Keratinocyte (primary cell): Measurements from ENCODE around the gene RIF1. TPM values are rescaled to one million over a fixed set of nuclear protein-coding genes. Genes with fewer than 3 reads are reported as not detected.

ENCODE experiments used
- DNase-seq: peaks from one replicate; pipeline ENCODE4 v3.0.0-alpha.2; 2011; ENCODE audit warnings: low read depth, missing footprints, low spot score
- FAIRE-seq: peaks from 2 replicates; lab custom pipeline; 2011; peaks lifted over from hg19 to GRCh38; lab: Jason Lieb, UNC
- H2AFZ ChIP-seq: 2 replicates; pipeline ENCODE4 v1.6.0; 2012; ENCODE audit warnings: low read length, control low read depth, inconsistent platforms; ENCODE audit not compliant: control insufficient read depth
- H3K27ac ChIP-seq: 2 replicates; pipeline ENCODE4 v1.5.1; 2011; ENCODE audit warnings: low read length; ENCODE audit not compliant: control insufficient read depth, insufficient read depth
- H3K27me3 ChIP-seq: 3 replicates; pipeline ENCODE4 v1.6.0; 2011; ENCODE audit warnings: low read length; ENCODE audit not compliant: control insufficient read depth, insufficient read depth; ENCODE audit errors: extremely low read depth
- H3K36me3 ChIP-seq, 2 experiments: 2 replicates in 1 of 2; 3 replicates in 1 of 2; pipeline ENCODE4 v1.5.1; 2011; ENCODE audit warnings: low read length in 2 of 2, mild to moderate bottlenecking in 1 of 2; ENCODE audit not compliant: control insufficient read depth in 2 of 2, insufficient read depth in 2 of 2; ENCODE audit errors: extremely low read depth in 1 of 2
- H3K4me1 ChIP-seq: 3 replicates; pipeline ENCODE4 v1.5.1; 2011; ENCODE audit warnings: low read length; ENCODE audit not compliant: control insufficient read depth, insufficient read depth; ENCODE audit errors: extremely low read depth
- H3K4me2 ChIP-seq: 3 replicates; pipeline ENCODE4 v1.6.0; 2011; ENCODE audit warnings: low read depth, low read length; ENCODE audit not compliant: control insufficient read depth, insufficient read depth; ENCODE audit errors: extremely low read depth
- H3K4me3 ChIP-seq, 3 experiments: fragments of 200-600 bp in 1 of 3; sonication (generic) in 1 of 3; 2 replicates in 2 of 3; 3 replicates in 1 of 3; pipeline ENCODE4 v1.5.1; 2011 to 2016; ENCODE audit warnings: low read length in 3 of 3, mild to moderate bottlenecking in 3 of 3, control low read depth in 2 of 3, inconsistent platforms in 1 of 3, low read depth in 1 of 3, mixed read lengths in 1 of 3, mixed run types in 1 of 3, moderate library complexity in 1 of 3; ENCODE audit not compliant: control insufficient read depth in 2 of 3, insufficient read depth in 2 of 3; ENCODE audit errors: extremely low read depth in 1 of 3
- H3K79me2 ChIP-seq: 2 replicates; pipeline ENCODE4 v1.6.0; 2012; ENCODE audit warnings: low read length; ENCODE audit not compliant: control insufficient read depth, insufficient read depth
- H3K9ac ChIP-seq: 3 replicates; pipeline ENCODE4 v1.6.0; 2011; ENCODE audit warnings: low read length; ENCODE audit not compliant: control insufficient read depth, insufficient read depth; ENCODE audit errors: extremely low read depth
- H3K9me1 ChIP-seq: 3 replicates; pipeline ENCODE4 v1.6.0; 2011; ENCODE audit warnings: low read length; ENCODE audit not compliant: control insufficient read depth, insufficient read depth; ENCODE audit errors: extremely low read depth
- H3K9me3 ChIP-seq: 2 replicates; pipeline ENCODE4 v1.5.1; 2012; ENCODE audit warnings: low read depth, low read length; ENCODE audit not compliant: control insufficient read depth
- H4K20me1 ChIP-seq: 3 replicates; pipeline ENCODE4 v1.6.0; 2011; ENCODE audit warnings: low read length; ENCODE audit not compliant: control insufficient read depth, insufficient read depth; ENCODE audit errors: extremely low read depth
- CTCF ChIP-seq, 3 experiments: IDR thresholded peaks in 1 of 3; conservative IDR thresholded peaks in 1 of 3; optimal IDR thresholded peaks in 1 of 3; 2 replicates in 2 of 3; 3 replicates in 1 of 3; pipeline versions ENCODE3 to v1.5.1; 2011; ENCODE audit warnings: low read length in 3 of 3, mild to moderate bottlenecking in 3 of 3, moderate library complexity in 2 of 3, control low read depth in 1 of 3, inconsistent platforms in 1 of 3; ENCODE audit not compliant: insufficient read depth in 2 of 3; ENCODE audit errors: extremely low read depth in 1 of 3
- EZH2 ChIP-seq: IDR thresholded peaks from one replicate; pipeline ENCODE4 v1.6.1; 2012; ENCODE audit warnings: inconsistent platforms, mild to moderate bottlenecking, low read length, moderate library complexity
- dilution Hi-C: fragments of 300-500 bp; cut with MboI; formaldehyde crosslinking; loops from one replicate; pipeline ENCODE4 v1.7.0; 2020; ENCODE audit warnings: low sequenced_read_pairs; ENCODE audit not compliant: extremely low pct_ligation_motif_present
- polyA plus RNA-seq, 5 experiments: library from polyadenylated mRNA; depleted of rRNA in 3 of 5; stranded (reverse) in 3 of 5; stranded (forward) in 1 of 5; unstranded in 1 of 5; fragments of >200 nt; gene quantifications; 1 replicate in 1 of 5; 2 replicates in 3 of 5; 3 replicates in 1 of 5; pipeline versions ENCODE4 v1.2.1 to v1.2.3, GENCODE V29; 2011 to 2012; ENCODE audit warnings: missing spikeins in 2 of 5, low read depth in 1 of 5, low replicate concordance in 1 of 5

RIF1 gene
- polyA plus RNA-seq, 1 donor (not counting 4 experiments of a cell fraction or from before 2014, with no cell fraction given), result 11.5 TPM

- no peak overlapping the region for H2AFZ ChIP-seq
- no peak for TF ChIP-seq CTCF (optimal IDR thresholded peaks at IDR 0.05 in 1 of 3, IDR thresholded peaks at IDR 0.05 in 1 of 3, conservative IDR thresholded peaks at IDR 0.05 in 1 of 3; ENCODE audit: extremely low read depth in 1 of 3, insufficient read depth in 2 of 3, low read length in 3 of 3)
- TF ChIP-seq EZH2, result no peak
- dilution Hi-C loops, result no loop called here
- FAIRE-seq, result no peak
- no peak overlapping the region for H3K27ac ChIP-seq
- H3K27me3 ChIP-seq, result no peaks in the 10 kb centered on the region
- H3K79me2 ChIP-seq, result no peaks in the 10 kb centered on the region
- no peak for DNase-seq
- no peak overlapping the region for H3K9ac ChIP-seq
- no peaks in the 10 kb centered on the region for H3K9me1 ChIP-seq
- H3K4me3 ChIP-seq, result no peak overlapping the region
- H3K4me2 ChIP-seq, result no peak overlapping the region
- no peaks in the 10 kb centered on the region for H4K20me1 ChIP-seq
- H3K4me1 ChIP-seq, result no peaks in the 10 kb centered on the region
- peaks cover 9 to 30% of the 10 kb centered on the region in 2 experiments for H3K36me3 ChIP-seq
- no peaks in the 10 kb centered on the region for H3K9me3 ChIP-seq
Measured at GRCh38 chr2:151465771-151466170, 56.1 kb downstream of the RIF1 start.

- no peaks in the 10 kb centered on the region for H3K9me1 ChIP-seq
- no peak overlapping the region for H3K4me3 ChIP-seq
- no peak for DNase-seq
- no peak for TF ChIP-seq EZH2
- no peak for TF ChIP-seq CTCF (optimal IDR thresholded peaks at IDR 0.05 in 1 of 3, IDR thresholded peaks at IDR 0.05 in 1 of 3, conservative IDR thresholded peaks at IDR 0.05 in 1 of 3; ENCODE audit: extremely low read depth in 1 of 3, insufficient read depth in 2 of 3, low read length in 3 of 3)
- no peaks in the 10 kb centered on the region for H4K20me1 ChIP-seq
- no peaks in the 10 kb centered on the region for H3K9me3 ChIP-seq
- FAIRE-seq, result no peak
- H2AFZ ChIP-seq, result no peak overlapping the region
- peaks cover 10 to 22% of the 10 kb centered on the region in 2 experiments for H3K36me3 ChIP-seq
- H3K79me2 ChIP-seq, result no peaks in the 10 kb centered on the region
- no peak overlapping the region for H3K27ac ChIP-seq
- dilution Hi-C loops, result no loop called here
- H3K9ac ChIP-seq, result no peak overlapping the region
- no peaks in the 10 kb centered on the region for H3K27me3 ChIP-seq
- no peak overlapping the region for H3K4me2 ChIP-seq
- no peaks in the 10 kb centered on the region for H3K4me1 ChIP-seq
Measured at GRCh38 chr2:151470556-151470955, 60.9 kb downstream of the RIF1 start.
